KMS-11 (cell line): Measurements from ENCODE around the gene CDH1.

ENCODE experiments used
- H2AFZ ChIP-seq: fragments of 200-600 bp; sonication (generic); 2 replicates; pipeline ENCODE4 v1.6.1; 2016; ENCODE audit warnings: antibody characterized with exemption, mixed run types, low read depth
- H3K27ac ChIP-seq: fragments of 200-600 bp; sonication (generic); 2 replicates; pipeline ENCODE4 v1.6.1; 2016; ENCODE audit warnings: mild to moderate bottlenecking, mixed run types
- H3K27me3 ChIP-seq: fragments of 200-600 bp; sonication (generic); 2 replicates; pipeline ENCODE4 v1.6.1; 2017; ENCODE audit warnings: mild to moderate bottlenecking, low read depth, mixed run types, moderate library complexity; ENCODE audit not compliant: insufficient read depth
- H3K36me3 ChIP-seq: fragments of 200-600 bp; sonication (generic); 2 replicates; pipeline ENCODE4 v1.6.1; 2017; ENCODE audit warnings: mild to moderate bottlenecking, mixed run types; ENCODE audit not compliant: insufficient read depth
- H3K4me1 ChIP-seq: fragments of 200-600 bp; sonication (generic); 2 replicates; pipeline ENCODE4 v1.6.1; 2016; ENCODE audit warnings: mild to moderate bottlenecking, low read depth, mixed run types; ENCODE audit not compliant: poor library complexity, severe bottlenecking
- H3K4me2 ChIP-seq: fragments of 200-600 bp; sonication (generic); 2 replicates; pipeline ENCODE4 v1.7.0; 2016; ENCODE audit warnings: mild to moderate bottlenecking, mixed run types
- H3K4me3 ChIP-seq: fragments of 200-600 bp; sonication (generic); IDR thresholded peaks from 2 replicates; pipeline ENCODE4 v1.6.1; 2017; ENCODE audit warnings: low read depth, low read length, mixed read lengths; ENCODE audit not compliant: insufficient read depth
- H3K79me2 ChIP-seq: fragments of 200-600 bp; sonication (generic); 2 replicates; pipeline ENCODE4 v1.6.1; 2016; ENCODE audit warnings: low read depth, mixed run types; ENCODE audit not compliant: insufficient read depth
- H3K9ac ChIP-seq: fragments of 200-600 bp; sonication (generic); 2 replicates; pipeline ENCODE4 v1.6.1; 2016; ENCODE audit warnings: mild to moderate bottlenecking, mixed run types
- H4K20me1 ChIP-seq: fragments of 200-600 bp; sonication (generic); 2 replicates; pipeline ENCODE4 v1.6.1; 2016; ENCODE audit warnings: mild to moderate bottlenecking, mixed run types; ENCODE audit not compliant: insufficient read depth
- CTCF ChIP-seq: fragments of 200-600 bp; sonication (generic); conservative IDR thresholded peaks from 2 replicates; pipeline ENCODE4 v1.6.1; 2017; ENCODE audit warnings: low read depth, mild to moderate bottlenecking, antibody characterized with exemption, low read length, moderate library complexity, mixed read lengths

Gene CDH1

GRCh38 chr16:68768771-68769170 lies 31.7 kb downstream of the CDH1 start:
- H3K27ac ChIP-seq, result no peak overlapping the region
- H3K36me3 ChIP-seq, result no peaks in the 10 kb centered on the region
- no peak overlapping the region for H3K4me2 ChIP-seq
- peaks cover 13% of the 10 kb centered on the region; the same call in 1 of the 2 replicates for H3K27me3 ChIP-seq
- H4K20me1 ChIP-seq, result no peaks in the 10 kb centered on the region
- no peak overlapping the region for H2AFZ ChIP-seq
- H3K79me2 ChIP-seq, result no peaks in the 10 kb centered on the region
- no peak for TF ChIP-seq CTCF
- no peak overlapping the region for H3K9ac ChIP-seq
- H3K4me3 ChIP-seq, result no peak overlapping the region
- H3K4me1 ChIP-seq, result peaks cover 49% of the 10 kb centered on the region

DNA sequence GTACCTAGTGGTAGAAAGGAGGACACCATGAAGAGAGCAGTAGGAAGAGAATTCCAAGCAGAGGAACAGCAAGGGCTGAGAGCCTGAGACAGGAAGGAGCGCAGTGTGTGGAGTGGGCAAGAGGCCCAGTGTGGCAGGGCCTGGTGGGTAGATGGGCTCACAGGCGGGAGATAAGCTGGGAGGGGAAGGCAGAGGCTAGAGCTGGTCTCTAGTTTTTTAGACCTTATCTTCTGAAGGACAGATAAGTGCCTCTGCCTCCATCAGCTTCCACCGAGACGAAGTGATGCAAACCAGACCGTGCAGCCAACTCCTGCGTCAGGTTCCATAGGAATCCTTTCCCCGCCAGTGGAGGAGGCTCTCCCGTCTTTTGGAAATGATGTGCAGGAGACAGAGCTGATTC lies 33.6 kb downstream of the CDH1 start:
- Histone ChIP-seq H3K4me2 (no peak overlapping the region), H3K4me1 (peaks cover 44% of the 10 kb centered on the region)

GRCh38 chr16:68772030-68772681 lies 35.1 kb downstream of the CDH1 start:
- no peaks in the 10 kb centered on the region for H4K20me1 ChIP-seq
- TF ChIP-seq CTCF, result no peak
- no peak overlapping the region for H3K27ac ChIP-seq
- no peak overlapping the region for H3K9ac ChIP-seq
- no peak overlapping the region for H3K4me3 ChIP-seq
- H3K4me2 ChIP-seq, result no peak overlapping the region
- H2AFZ ChIP-seq, result no peak overlapping the region
- H3K79me2 ChIP-seq, result no peaks in the 10 kb centered on the region
- H3K27me3 ChIP-seq, result peaks cover 32% of the 10 kb centered on the region
- peaks cover 44% of the 10 kb centered on the region for H3K4me1 ChIP-seq
- no peaks in the 10 kb centered on the region for H3K36me3 ChIP-seq

More for the DNA sequence above, 33.6 kb downstream of the CDH1 start:
- no peak overlapping the region for H3K9ac ChIP-seq
- H3K27ac ChIP-seq, result no peak overlapping the region
- H2AFZ ChIP-seq, result no peak overlapping the region
- no peaks in the 10 kb centered on the region for H4K20me1 ChIP-seq
- peaks cover 29% of the 10 kb centered on the region for H3K27me3 ChIP-seq
- H3K36me3 ChIP-seq, result no peaks in the 10 kb centered on the region
- no peak overlapping the region for H3K4me3 ChIP-seq
- H3K79me2 ChIP-seq, result no peaks in the 10 kb centered on the region
- TF ChIP-seq CTCF, result no peak

DNA sequence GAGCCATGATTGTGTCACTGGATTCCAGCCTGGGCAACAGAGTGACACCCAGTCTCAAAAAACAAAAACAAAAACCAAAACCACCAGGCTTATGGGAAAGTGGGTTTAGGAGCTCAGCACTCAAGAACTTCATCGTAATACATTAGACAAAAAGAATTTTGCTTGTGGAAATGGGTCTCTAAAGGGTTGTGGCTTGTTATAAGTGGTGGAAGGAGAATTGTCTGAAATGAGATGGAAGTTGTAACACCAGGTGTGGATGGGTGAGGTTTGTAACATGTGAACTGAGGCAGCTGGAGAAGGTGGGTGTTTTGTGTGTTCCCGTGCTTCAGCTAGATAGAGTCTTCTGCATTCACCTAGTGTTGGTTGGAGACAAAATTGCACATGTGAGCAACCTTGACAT lies 35.8 kb downstream of the CDH1 start:
- H3K27me3 ChIP-seq, result peaks cover 32% of the 10 kb centered on the region
- peaks cover 44% of the 10 kb centered on the region for H3K4me1 ChIP-seq
- H3K27ac ChIP-seq, result no peak overlapping the region
- no peak overlapping the region for H3K9ac ChIP-seq
- H3K36me3 ChIP-seq, result no peaks in the 10 kb centered on the region
- H4K20me1 ChIP-seq, result no peaks in the 10 kb centered on the region
- H2AFZ ChIP-seq, result no peak overlapping the region
- no peak for TF ChIP-seq CTCF
- no peaks in the 10 kb centered on the region for H3K79me2 ChIP-seq
- no peak overlapping the region for H3K4me2 ChIP-seq
- no peak overlapping the region for H3K4me3 ChIP-seq
